ENCODE data around the gene AJM1.

AJM1 gene

DNA sequence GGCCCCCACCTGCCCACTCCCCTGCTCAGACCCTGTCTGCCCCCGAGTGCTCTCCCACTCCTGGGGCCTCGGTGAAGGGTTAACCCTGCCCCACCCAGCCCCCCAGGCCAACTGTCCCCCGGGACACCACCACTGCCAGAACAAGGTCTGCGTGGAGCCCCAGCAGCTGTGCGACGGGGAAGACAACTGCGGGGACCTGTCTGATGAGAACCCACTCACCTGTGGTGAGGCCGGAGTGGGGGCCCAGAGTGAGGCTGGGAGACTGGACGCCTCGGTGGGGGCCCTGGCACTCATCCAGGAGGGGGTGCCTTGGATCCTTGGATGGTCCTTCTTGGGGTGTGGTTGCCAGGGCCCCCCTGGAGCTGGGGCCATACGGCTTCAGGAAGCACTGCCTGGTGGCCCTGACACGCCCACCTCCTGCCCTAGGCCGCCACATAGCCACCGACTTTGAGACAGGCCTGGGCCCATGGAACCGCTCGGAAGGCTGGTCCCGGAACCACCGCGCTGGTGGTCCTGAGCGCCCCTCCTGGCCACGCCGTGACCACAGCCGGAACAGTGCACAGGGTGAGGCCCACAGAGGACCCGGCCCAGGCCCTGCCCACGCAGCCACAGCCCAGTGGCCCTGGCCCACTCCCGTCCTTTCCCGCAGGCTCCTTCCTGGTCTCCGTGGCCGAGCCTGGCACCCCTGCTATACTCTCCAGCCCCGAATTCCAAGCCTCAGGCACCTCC lies 12.0 kb downstream of the AJM1 start:
- CTCF ChIA-PET: interaction anchor here (0.8 kb wide), 1 partner anchor 10 kb away, joined by 3 read pairs; no protein-coding TSS in a partner anchor
- TF ChIP-seq, protein P1, sequence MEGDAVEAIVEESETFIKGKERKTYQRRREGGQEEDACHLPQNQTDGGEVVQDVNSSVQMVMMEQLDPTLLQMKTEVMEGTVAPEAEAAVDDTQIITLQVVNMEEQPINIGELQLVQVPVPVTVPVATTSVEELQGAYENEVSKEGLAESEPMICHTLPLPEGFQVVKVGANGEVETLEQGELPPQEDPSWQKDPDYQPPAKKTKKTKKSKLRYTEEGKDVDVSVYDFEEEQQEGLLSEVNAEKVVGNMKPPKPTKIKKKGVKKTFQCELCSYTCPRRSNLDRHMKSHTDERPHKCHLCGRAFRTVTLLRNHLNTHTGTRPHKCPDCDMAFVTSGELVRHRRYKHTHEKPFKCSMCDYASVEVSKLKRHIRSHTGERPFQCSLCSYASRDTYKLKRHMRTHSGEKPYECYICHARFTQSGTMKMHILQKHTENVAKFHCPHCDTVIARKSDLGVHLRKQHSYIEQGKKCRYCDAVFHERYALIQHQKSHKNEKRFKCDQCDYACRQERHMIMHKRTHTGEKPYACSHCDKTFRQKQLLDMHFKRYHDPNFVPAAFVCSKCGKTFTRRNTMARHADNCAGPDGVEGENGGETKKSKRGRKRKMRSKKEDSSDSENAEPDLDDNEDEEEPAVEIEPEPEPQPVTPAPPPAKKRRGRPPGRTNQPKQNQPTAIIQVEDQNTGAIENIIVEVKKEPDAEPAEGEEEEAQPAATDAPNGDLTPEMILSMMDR (conservative IDR thresholded peaks at IDR 0.05; ENCODE audit: low read depth): no peak
- POLR2A ChIA-PET (ENCODE audit: low non-redundant PET): interaction anchor here (1.1 kb wide), 1 partner anchor 29 kb away, joined by 5 read pairs; no protein-coding TSS in a partner anchor
- H3K27ac ChIP-seq: peak overlapping the region; percentile 98
- DNase-seq (ENCODE audit: low spot score): no peak

DNA sequence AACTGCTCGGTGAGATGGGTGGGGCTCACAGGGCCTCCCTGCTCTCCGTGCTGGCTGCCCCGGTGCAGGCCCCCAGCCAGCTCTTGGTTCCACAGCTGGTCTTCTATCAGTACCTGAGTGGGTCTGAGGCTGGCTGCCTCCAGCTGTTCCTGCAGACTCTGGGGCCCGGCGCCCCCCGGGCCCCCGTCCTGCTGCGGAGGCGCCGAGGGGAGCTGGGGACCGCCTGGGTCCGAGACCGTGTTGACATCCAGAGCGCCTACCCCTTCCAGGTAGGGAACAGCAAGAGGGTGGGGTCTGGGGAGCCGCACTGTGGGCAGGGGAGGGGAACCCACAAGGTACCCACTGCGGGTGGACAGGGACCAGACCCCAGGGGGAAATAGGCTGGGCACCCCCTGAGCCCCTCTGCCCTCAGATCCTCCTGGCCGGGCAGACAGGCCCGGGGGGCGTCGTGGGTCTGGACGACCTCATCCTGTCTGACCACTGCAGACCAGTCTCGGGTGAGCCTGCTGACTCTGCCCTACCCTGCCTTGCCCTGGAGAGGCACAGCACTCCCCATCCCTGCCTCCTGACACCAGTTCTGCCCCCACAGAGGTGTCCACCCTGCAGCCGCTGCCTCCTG lies 12.7 kb downstream of the AJM1 start:
- TF ChIP-seq, protein P1 (conservative IDR thresholded peaks at IDR 0.05; ENCODE audit: low read depth): no peak
- DNase-seq (ENCODE audit: low spot score): no peak
- POLR2A ChIA-PET (ENCODE audit: low non-redundant PET): no interaction called here
- CTCF ChIA-PET: interaction anchor here (0.6 to 0.8 kb wide), 2 partner anchors 11 to 416 kb away, joined by 3 read pairs; no protein-coding TSS in a partner anchor
- H3K27ac ChIP-seq: peak overlapping the region; percentile 98

DNA sequence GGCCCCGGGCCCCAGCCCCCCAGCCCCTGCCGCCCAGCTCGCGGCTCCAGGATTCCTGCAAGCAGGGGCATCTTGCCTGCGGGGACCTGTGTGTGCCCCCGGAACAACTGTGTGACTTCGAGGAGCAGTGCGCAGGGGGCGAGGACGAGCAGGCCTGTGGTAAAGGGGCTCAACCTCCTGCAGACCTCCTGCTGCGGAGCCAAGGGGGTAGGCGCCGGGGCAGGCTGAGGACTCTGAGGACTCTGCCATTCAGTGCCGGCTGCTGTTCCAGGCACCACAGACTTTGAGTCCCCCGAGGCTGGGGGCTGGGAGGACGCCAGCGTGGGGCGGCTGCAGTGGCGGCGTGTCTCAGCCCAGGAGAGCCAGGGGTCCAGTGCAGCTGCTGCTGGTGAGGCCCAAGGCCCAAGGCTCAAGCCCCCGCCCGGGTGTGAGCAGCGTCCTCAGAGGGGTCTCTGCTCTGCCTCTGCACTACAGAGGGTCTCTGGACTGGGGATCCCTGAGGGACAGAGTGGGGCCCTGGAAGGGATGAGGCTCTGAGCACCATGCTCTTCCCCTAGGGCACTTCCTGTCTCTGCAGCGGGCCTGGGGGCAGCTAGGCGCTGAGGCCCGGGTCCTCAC lies 13.3 kb downstream of the AJM1 start:
- ChIA-PET POLR2A (ENCODE audit: low non-redundant PET) (no interaction called here), CTCF (interaction anchor here (0.6 to 1.0 kb wide), 3 partner anchors 13 to 415 kb away, joined by 3 to 4 read pairs (median 3); no protein-coding TSS in a partner anchor)
- peak overlapping the region; percentile 98 for H3K27ac ChIP-seq
- TF ChIP-seq, protein P1 (conservative IDR thresholded peaks at IDR 0.05; ENCODE audit: low read depth): no peak
- DNase-seq (ENCODE audit: low spot score): no peak

DNA sequence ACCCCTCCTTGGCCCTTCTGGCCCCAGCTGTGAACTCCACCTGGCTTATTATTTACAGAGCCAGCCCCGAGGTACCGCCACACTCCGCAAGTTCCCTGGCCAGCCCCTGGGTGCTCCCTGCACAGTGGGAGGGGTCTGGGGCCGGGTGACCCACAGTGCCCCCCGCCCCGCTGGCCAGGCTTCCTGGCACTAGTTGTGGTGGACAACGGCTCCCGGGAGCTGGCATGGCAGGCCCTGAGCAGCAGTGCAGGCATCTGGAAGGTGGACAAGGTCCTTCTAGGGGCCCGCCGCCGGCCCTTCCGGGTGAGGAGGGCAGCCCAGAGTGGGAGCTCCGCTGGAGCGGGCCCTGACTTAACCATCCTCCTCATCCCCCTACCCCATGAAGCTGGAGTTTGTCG lies 13.8 kb downstream of the AJM1 start:
- no peak for DNase-seq (ENCODE audit: low spot score)
- TF ChIP-seq, protein P1 (conservative IDR thresholded peaks at IDR 0.05; ENCODE audit: low read depth): no peak
- ChIA-PET CTCF (interaction anchor here (0.7 to 1.0 kb wide), 2 partner anchors 13 to 389 kb away, joined by 3 to 4 read pairs; no protein-coding TSS in a partner anchor), POLR2A (ENCODE audit: low non-redundant PET) (interaction anchor here (0.6 kb wide), 1 partner anchor 652 kb away, joined by 3 read pairs; no protein-coding TSS in a partner anchor)
- peak overlapping the region; percentile 98 for H3K27ac ChIP-seq

DNA sequence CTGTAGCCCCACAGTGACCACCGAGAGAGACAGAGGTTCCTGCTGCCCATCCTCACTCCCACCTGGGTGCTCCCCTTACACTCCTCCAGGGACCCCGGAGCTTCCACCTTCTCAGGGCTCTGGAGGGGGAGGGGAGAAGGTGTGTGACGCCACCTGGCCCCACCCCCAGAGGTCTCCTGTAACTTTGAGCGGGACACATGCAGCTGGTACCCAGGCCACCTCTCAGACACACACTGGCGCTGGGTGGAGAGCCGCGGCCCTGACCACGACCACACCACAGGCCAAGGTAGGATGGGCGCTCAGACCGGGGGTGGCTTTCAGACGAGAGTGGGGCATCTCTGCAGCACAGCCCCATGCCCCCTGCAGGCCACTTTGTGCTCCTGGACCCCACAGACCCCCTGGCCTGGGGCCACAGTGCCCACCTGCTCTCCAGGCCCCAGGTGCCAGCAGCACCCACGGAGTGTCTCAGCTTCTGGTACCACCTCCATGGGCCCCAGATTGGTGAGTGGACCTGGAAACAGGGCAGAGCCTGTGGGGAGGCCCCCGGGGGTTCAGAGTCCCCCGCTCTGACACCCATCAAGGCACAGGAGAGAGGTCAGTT lies 14.4 kb downstream of the AJM1 start:
- DNase-seq (ENCODE audit: low spot score): no peak
- TF ChIP-seq, protein P1 (conservative IDR thresholded peaks at IDR 0.05; ENCODE audit: low read depth): no peak

DNA sequence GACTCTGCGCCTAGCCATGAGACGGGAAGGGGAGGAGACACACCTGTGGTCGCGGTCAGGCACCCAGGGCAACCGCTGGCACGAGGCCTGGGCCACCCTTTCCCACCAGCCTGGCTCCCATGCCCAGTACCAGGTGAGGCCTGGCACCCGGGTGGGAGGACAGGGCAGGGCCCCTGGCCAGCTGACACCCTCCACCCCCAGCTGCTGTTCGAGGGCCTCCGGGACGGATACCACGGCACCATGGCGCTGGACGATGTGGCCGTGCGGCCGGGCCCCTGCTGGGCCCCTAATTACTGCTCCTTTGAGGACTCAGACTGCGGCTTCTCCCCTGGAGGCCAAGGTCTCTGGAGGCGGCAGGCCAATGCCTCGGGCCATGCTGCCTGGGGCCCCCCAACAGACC lies 14.9 kb downstream of the AJM1 start:
- no peak for DNase-seq (ENCODE audit: low spot score)
- ChIA-PET POLR2A (ENCODE audit: low non-redundant PET) (no interaction called here), CTCF (interaction anchor here (0.5 kb wide), 1 partner anchor 58 kb away, joined by 3 read pairs; no protein-coding TSS in a partner anchor)
- H3K27ac ChIP-seq: peak overlapping the region; percentile 98
- TF ChIP-seq, protein P1 (conservative IDR thresholded peaks at IDR 0.05; ENCODE audit: low read depth): no peak

More for the DNA sequence above, 14.4 kb downstream of the AJM1 start:
- ChIA-PET POLR2A (ENCODE audit: low non-redundant PET) (interaction anchor here (0.6 kb wide), 1 partner anchor 651 kb away, joined by 3 read pairs; no protein-coding TSS in a partner anchor), CTCF (interaction anchor here (0.6 to 1.0 kb wide), 4 partner anchors 14 to 191 kb away, joined by 3 read pairs; no protein-coding TSS in a partner anchor)
- H3K27ac ChIP-seq: peak overlapping the region; percentile 98

Measured in RWPE1 (cell line).